Sigmoid colon (tissue), 7 donors: ENCODE data around the gene STAP1. TPM values are rescaled to one million over a fixed set of nuclear protein-coding genes. Genes with fewer than 3 reads are reported as not detected.
"Not testable (repeated sequence)": the region's sequence is repeated elsewhere in the genome, so short reads cannot be mapped to it uniquely, and the experiment has no call there.

ENCODE experiments used
- DNase-seq: peaks from one replicate; pipeline ENCODE4 v3.0.0-alpha.2; 2019
- H3K27ac ChIP-seq, 4 donors: fragments of 200-600 bp; sonication (generic); one replicate each; pipeline ENCODE4 v1.5.1; 2016 to 2019; ENCODE audit warnings: mild to moderate bottlenecking in 1 of 4
- H3K27me3 ChIP-seq, 3 donors: fragments of 200-600 bp; sonication (generic); one replicate each; pipeline ENCODE4 v1.5.1; 2019; ENCODE audit warnings: mild to moderate bottlenecking in 1 of 3
- H3K36me3 ChIP-seq, 4 donors: fragments of 200-600 bp; sonication (generic); one replicate each; pipeline ENCODE4 v1.5.1; 2016 to 2019
- H3K4me1 ChIP-seq, 4 donors: fragments of 200-600 bp; sonication (generic); one replicate each; pipeline ENCODE4 v1.5.1; 2017 to 2019
- H3K4me3 ChIP-seq, 4 donors: fragments of 200-600 bp; sonication (generic); one replicate each; pipeline ENCODE4 v1.5.1; 2017 to 2019; ENCODE audit warnings: mild to moderate bottlenecking in 2 of 4, moderate library complexity in 1 of 4
- H3K9me3 ChIP-seq, 4 donors: fragments of 200-600 bp in 3 of 4; sonication (generic) in 3 of 4; one replicate each; pipeline versions ENCODE4 v1.5.1 to v1.6.1; 2013 to 2019
- CTCF ChIP-seq, 4 experiments: fragments of 450-650 bp in 3 of 4; fragments of 200-600 bp in 1 of 4; IDR thresholded peaks; one replicate each; pipeline ENCODE4 v1.5.1; 2016 to 2019; ENCODE audit warnings: antibody characterized with exemption in 4 of 4, mild to moderate bottlenecking in 3 of 4, moderate library complexity in 2 of 4
- EP300 ChIP-seq, 4 donors: sonication (generic); formaldehyde crosslinking; IDR thresholded peaks; one replicate each; pipeline ENCODE4 v1.6.1; 2017; ENCODE audit warnings: antibody characterized with exemption in 4 of 4
- POLR2A ChIP-seq, 2 donors: fragments of 450-650 bp; IDR thresholded peaks; one replicate each; pipeline ENCODE4 v1.6.1; 2016; ENCODE audit warnings: antibody characterized with exemption in 2 of 2, mild to moderate bottlenecking in 2 of 2, moderate library complexity in 2 of 2
- POLR2AphosphoS5 ChIP-seq, 4 donors: sonication (generic); formaldehyde crosslinking; IDR thresholded peaks; one replicate each; pipeline ENCODE4 v1.6.1; 2017; ENCODE audit warnings: antibody characterized with exemption in 4 of 4
- WGBS, 2 donors: extraction: QIAGEN DNeasy Blood & Tissue Kit; methylation state at CpG; one replicate each; pipeline ENCODE4 v1.1.7; 2013; 5-methylcytosine and 5-hydroxymethylcytosine counted together
- intact Hi-C: fragments of 100-400 bp; cut with DNase I; formaldehyde crosslinking; loops from one replicate; pipeline ENCODE4 v1.15.1; 2023
- polyA plus RNA-seq, 3 donors: library from polyadenylated mRNA; stranded (reverse); fragments of 200-250 nt; gene quantifications; one replicate each; pipeline ENCODE4 v1.2.3, GENCODE V29; 2013
- total RNA-seq, 4 donors: library from RNA; depleted of rRNA; stranded (reverse); fragments of >200 nt; gene quantifications; one replicate each; pipeline ENCODE4 v1.1.0, GENCODE V29; 2016
- donor health status: healthy with polysubstance abuse.
- donor health status: Bipolar disorder and iron deficiency.
- donor health status: healthy.

Gene STAP1
- total and polyA plus RNA-seq, 7 donors, result 2.4 to 9.4 TPM; not detected in 5

GRCh38 chr4:67546004-67546356 is 12.5 kb upstream of the STAP1 start:
- intact Hi-C loops, result loop anchor here (5.0 kb wide), 1 partner anchor 81 kb away; no protein-coding TSS in a partner anchor
- Histone ChIP-seq H3K27ac (peak overlapping the region; percentile 89 to 93 (median 92)), H3K4me3 (peak overlapping the region; percentile 63 to 83 (median 80)), H3K9me3 (no peaks in the 10 kb centered on the region), H3K36me3 (peaks cover 0 to 21% (median 2%) of the 10 kb centered on the region in 4 donors), H3K4me1 (peaks cover 0 to 40% (median 20%) of the 10 kb centered on the region in 4 donors), H3K27me3 (no peaks in the 10 kb centered on the region)
- 34 to 50% methylated on average over 4 of the region's 4 CpGs for WGBS, 2 donors
- TF ChIP-seq CTCF (IDR thresholded peaks at IDR 0.05) (no peak), EP300 (IDR thresholded peaks at IDR 0.05) (no peak), POLR2A (IDR thresholded peaks at IDR 0.05) (no peak), POLR2AphosphoS5 (IDR thresholded peaks at IDR 0.05) (no peak)
- no peak for DNase-seq

GRCh38 chr4:67546971-67547370 is 11.6 kb upstream of the STAP1 start:
- Histone ChIP-seq H3K27ac (no peak overlapping the region), H3K4me1 (peaks cover 0 to 34% (median 18%) of the 10 kb centered on the region in 4 donors), H3K36me3 (peaks cover 0 to 12% (median 0%) of the 10 kb centered on the region in 4 donors), H3K27me3 (no peaks in the 10 kb centered on the region), H3K9me3 (no peaks in the 10 kb centered on the region), H3K4me3 (no peak overlapping the region)
- DNase-seq, result no peak
- WGBS, 2 donors, result 55 to 77% methylated on average over 4 of the region's 4 CpGs
- intact Hi-C loops, result loop anchor here (5.0 kb wide), 1 partner anchor 80 kb away; no protein-coding TSS in a partner anchor
- TF ChIP-seq EP300 (IDR thresholded peaks at IDR 0.05) (no peak), POLR2A (IDR thresholded peaks at IDR 0.05) (no peak), CTCF (IDR thresholded peaks at IDR 0.05) (no peak), POLR2AphosphoS5 (IDR thresholded peaks at IDR 0.05) (no peak)

- intact Hi-C loops, result loop anchor here (5.0 kb wide), 1 partner anchor 78 kb away; no protein-coding TSS in a partner anchor
- WGBS, 2 donors, result 4% methylated on average over 1 of the region's 1 CpG
- H3K4me3 ChIP-seq, result no peak overlapping the region
- H3K27ac ChIP-seq, result no peak overlapping the region
- no peaks in the 10 kb centered on the region for H3K36me3 ChIP-seq
- H3K4me1 ChIP-seq, result peaks cover 0 to 13% (median 5%) of the 10 kb centered on the region in 4 donors
- H3K9me3 ChIP-seq, result no peaks in the 10 kb centered on the region
- no peaks in the 10 kb centered on the region for H3K27me3 ChIP-seq
- no peak for TF ChIP-seq POLR2AphosphoS5 (IDR thresholded peaks at IDR 0.05)
- no peak for TF ChIP-seq EP300 (IDR thresholded peaks at IDR 0.05)
- TF ChIP-seq POLR2A (IDR thresholded peaks at IDR 0.05), result no peak
- TF ChIP-seq CTCF (IDR thresholded peaks at IDR 0.05), result no peak
- DNase-seq, result no peak
These were observed 9.4 kb upstream of the STAP1 start for GRCh38 chr4:67549123-67549522.

GRCh38 chr4:67550451-67550850 is 8.1 kb upstream of the STAP1 start:
- Histone ChIP-seq H3K9me3 (no peaks in the 10 kb centered on the region), H3K36me3 (no peaks in the 10 kb centered on the region), H3K27ac (no peak overlapping the region), H3K4me1 (peaks cover 0 to 9% (median 0%) of the 10 kb centered on the region in 4 donors), H3K27me3 (no peaks in the 10 kb centered on the region), H3K4me3 (no peak overlapping the region)
- no peak for DNase-seq
- no peak for TF ChIP-seq POLR2AphosphoS5 (IDR thresholded peaks at IDR 0.05)
- TF ChIP-seq CTCF (IDR thresholded peaks at IDR 0.05), result no peak
- TF ChIP-seq EP300 (IDR thresholded peaks at IDR 0.05), result no peak
- TF ChIP-seq POLR2A (IDR thresholded peaks at IDR 0.05), result no peak
- intact Hi-C loops, result no loop called here

GRCh38 chr4:67550857-67551256 is 7.7 kb upstream of the STAP1 start:
- TF ChIP-seq POLR2AphosphoS5 (IDR thresholded peaks at IDR 0.05) (no peak), CTCF (IDR thresholded peaks at IDR 0.05) (no peak), EP300 (IDR thresholded peaks at IDR 0.05) (no peak), POLR2A (IDR thresholded peaks at IDR 0.05) (no peak)
- intact Hi-C loops, result no loop called here
- WGBS, 2 donors, result 88 to 93% methylated on average over 3 of the region's 3 CpGs

GRCh38 chr4:67552146-67552792 is 6.3 kb upstream of the STAP1 start:
- H3K4me3 ChIP-seq, H3K9me3 ChIP-seq, H3K4me1 ChIP-seq, H3K36me3 ChIP-seq, intact Hi-C loops, H3K27ac ChIP-seq, DNase-seq, H3K27me3 ChIP-seq: not testable (repeated sequence)
- WGBS, 2 donors, result 63 to 79% methylated on average over 4 of the region's 4 CpGs

More at GRCh38 chr4:67550857-67551256, 7.7 kb upstream of the STAP1 start:
- Histone ChIP-seq H3K4me3 (no peak overlapping the region), H3K36me3 (no peaks in the 10 kb centered on the region), H3K9me3 (no peaks in the 10 kb centered on the region), H3K27ac (no peak overlapping the region), H3K4me1 (peaks cover 0 to 9% (median 0%) of the 10 kb centered on the region in 4 donors), H3K27me3 (no peaks in the 10 kb centered on the region)
- no peak for DNase-seq
